ENCODE results near the gene RAB19. TPM values are rescaled to one million over a fixed set of nuclear protein-coding genes. Genes with fewer than 3 reads are reported as not detected.

Gene RAB19
- total RNA-seq, 1 experiment from 2014 or later, result not detected

DNA sequence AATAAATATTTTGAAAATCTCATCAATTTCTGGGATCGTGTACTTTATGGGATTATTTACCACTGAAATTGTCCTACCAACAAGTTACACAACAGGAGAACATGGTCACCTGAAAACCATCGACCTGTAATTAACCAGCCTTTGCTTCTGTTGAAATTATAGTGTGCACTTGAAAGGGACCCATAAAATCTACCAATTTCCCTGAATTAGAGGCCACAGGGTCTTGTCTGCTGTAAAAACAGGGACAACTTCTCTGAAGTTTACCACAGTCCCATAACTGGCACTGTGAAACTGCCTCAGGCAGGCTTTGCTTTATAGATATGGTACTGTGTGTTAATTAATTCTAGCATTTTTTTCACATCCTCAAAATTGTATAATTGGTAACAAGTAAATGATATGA lies 37.7 kb downstream of the RAB19 start:
- ChIA-PET POLR2A (ENCODE audit: low non-redundant PET) (no interaction called here), CTCF (no interaction called here)
- no peak for TF ChIP-seq EZH2 (IDR thresholded peaks at IDR 0.05; ENCODE audit: borderline replicate concordance, low read depth, low read length, poor library complexity, severe bottlenecking)
- TF ChIP-seq, protein P1, sequence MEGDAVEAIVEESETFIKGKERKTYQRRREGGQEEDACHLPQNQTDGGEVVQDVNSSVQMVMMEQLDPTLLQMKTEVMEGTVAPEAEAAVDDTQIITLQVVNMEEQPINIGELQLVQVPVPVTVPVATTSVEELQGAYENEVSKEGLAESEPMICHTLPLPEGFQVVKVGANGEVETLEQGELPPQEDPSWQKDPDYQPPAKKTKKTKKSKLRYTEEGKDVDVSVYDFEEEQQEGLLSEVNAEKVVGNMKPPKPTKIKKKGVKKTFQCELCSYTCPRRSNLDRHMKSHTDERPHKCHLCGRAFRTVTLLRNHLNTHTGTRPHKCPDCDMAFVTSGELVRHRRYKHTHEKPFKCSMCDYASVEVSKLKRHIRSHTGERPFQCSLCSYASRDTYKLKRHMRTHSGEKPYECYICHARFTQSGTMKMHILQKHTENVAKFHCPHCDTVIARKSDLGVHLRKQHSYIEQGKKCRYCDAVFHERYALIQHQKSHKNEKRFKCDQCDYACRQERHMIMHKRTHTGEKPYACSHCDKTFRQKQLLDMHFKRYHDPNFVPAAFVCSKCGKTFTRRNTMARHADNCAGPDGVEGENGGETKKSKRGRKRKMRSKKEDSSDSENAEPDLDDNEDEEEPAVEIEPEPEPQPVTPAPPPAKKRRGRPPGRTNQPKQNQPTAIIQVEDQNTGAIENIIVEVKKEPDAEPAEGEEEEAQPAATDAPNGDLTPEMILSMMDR (conservative IDR thresholded peaks at IDR 0.05; ENCODE audit: low read depth, low read length), result no peak
- H3K4me3 ChIP-seq (ENCODE audit: low read depth, low read length, poor library complexity, severe bottlenecking), result no peak overlapping the region
- intact Hi-C loops (cut with micrococcal nuclease; ENCODE audit: unreplicated experiment), result no loop called here
- no peak for DNase-seq (ENCODE audit: low spot score)
- no peaks in the 10 kb centered on the region for H3K9me3 ChIP-seq (ENCODE audit: low read depth, low read length, poor library complexity, severe bottlenecking)
- H3K27me3 ChIP-seq (replicated peaks; ENCODE audit: insufficient read depth, low read depth, low read length, poor library complexity), result no peaks in the 10 kb centered on the region
- H3K4me1 ChIP-seq (ENCODE audit: insufficient read depth, low read length, poor library complexity, severe bottlenecking), result no peaks in the 10 kb centered on the region
- no peaks in the 10 kb centered on the region for H3K36me3 ChIP-seq (ENCODE audit: insufficient read depth, low read length, poor library complexity, severe bottlenecking)
- no TSS peak for BruUV-seq (replicated peaks)
- no peak overlapping the region for H3K27ac ChIP-seq (ENCODE audit: low read depth, low read length, poor library complexity, severe bottlenecking)

DNA sequence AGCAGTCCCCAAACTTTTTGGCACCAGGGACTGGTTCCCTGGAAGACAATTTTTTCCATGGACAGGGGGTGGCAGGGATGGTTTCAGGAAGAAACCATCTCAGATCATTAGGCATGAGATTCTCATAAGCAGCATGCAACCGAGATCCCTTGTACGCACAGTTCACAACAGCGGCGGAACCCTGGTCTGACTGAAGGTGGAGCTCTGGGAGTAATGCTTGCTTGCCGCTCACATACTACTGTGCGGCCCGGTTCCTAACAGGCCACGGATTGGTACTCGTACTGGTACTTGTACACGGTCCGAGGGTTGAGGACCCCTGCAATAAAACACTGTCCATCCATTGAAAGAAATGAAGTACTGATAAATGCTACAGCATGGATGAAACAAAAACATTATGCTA lies 42.6 kb downstream of the RAB19 start:
- Histone ChIP-seq H3K36me3 (ENCODE audit: insufficient read depth, low read length, poor library complexity, severe bottlenecking) (no peaks in the 10 kb centered on the region), H3K4me1 (ENCODE audit: insufficient read depth, low read length, poor library complexity, severe bottlenecking) (no peaks in the 10 kb centered on the region), H3K27me3 (replicated peaks; ENCODE audit: insufficient read depth, low read depth, low read length, poor library complexity) (no peaks in the 10 kb centered on the region), H3K9me3 (ENCODE audit: low read depth, low read length, poor library complexity, severe bottlenecking) (no peaks in the 10 kb centered on the region), H3K4me3 (ENCODE audit: low read depth, low read length, poor library complexity, severe bottlenecking) (no peak overlapping the region), H3K27ac (ENCODE audit: low read depth, low read length, poor library complexity, severe bottlenecking) (no peak overlapping the region)
- no peak for DNase-seq (ENCODE audit: low spot score)
- ChIA-PET POLR2A (ENCODE audit: low non-redundant PET) (no interaction called here), CTCF (no interaction called here)
- TF ChIP-seq, protein P1 (conservative IDR thresholded peaks at IDR 0.05; ENCODE audit: low read depth, low read length), result no peak
- no peak for TF ChIP-seq EZH2 (IDR thresholded peaks at IDR 0.05; ENCODE audit: borderline replicate concordance, low read depth, low read length, poor library complexity, severe bottlenecking)
- no TSS peak for BruUV-seq (replicated peaks)
- intact Hi-C loops (cut with micrococcal nuclease; ENCODE audit: unreplicated experiment), result no loop called here

DNA sequence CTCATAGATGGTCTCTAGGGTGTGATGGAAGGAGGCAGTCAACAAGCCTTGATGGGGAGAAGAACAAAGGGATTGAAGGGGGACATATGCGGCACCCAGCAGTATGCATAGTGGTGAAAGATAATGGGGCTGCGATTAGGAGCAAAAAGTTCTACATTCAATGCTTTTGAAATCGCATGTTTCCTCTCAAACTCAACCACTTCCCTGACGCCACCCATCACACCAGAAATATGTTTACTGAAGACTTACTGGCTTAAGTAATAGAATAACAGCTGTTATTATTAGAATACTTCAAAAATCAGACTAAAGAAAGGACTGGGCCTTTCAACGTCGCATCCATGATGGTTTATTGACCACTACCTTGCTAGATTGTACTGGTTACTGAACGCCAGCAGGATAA lies 44.0 kb downstream of the RAB19 start:
- Histone ChIP-seq H3K27ac (ENCODE audit: low read depth, low read length, poor library complexity, severe bottlenecking) (no peak overlapping the region), H3K9me3 (ENCODE audit: low read depth, low read length, poor library complexity, severe bottlenecking) (no peaks in the 10 kb centered on the region), H3K4me1 (ENCODE audit: insufficient read depth, low read length, poor library complexity, severe bottlenecking) (no peaks in the 10 kb centered on the region), H3K36me3 (ENCODE audit: insufficient read depth, low read length, poor library complexity, severe bottlenecking) (no peaks in the 10 kb centered on the region), H3K27me3 (replicated peaks; ENCODE audit: insufficient read depth, low read depth, low read length, poor library complexity) (no peaks in the 10 kb centered on the region), H3K4me3 (ENCODE audit: low read depth, low read length, poor library complexity, severe bottlenecking) (no peak overlapping the region)
- intact Hi-C loops (cut with micrococcal nuclease; ENCODE audit: unreplicated experiment), result no loop called here
- DNase-seq (ENCODE audit: low spot score), result no peak
- no TSS peak for BruUV-seq (replicated peaks)
- TF ChIP-seq EZH2 (IDR thresholded peaks at IDR 0.05; ENCODE audit: borderline replicate concordance, low read depth, low read length, poor library complexity, severe bottlenecking), result no peak
- TF ChIP-seq, protein P1 (conservative IDR thresholded peaks at IDR 0.05; ENCODE audit: low read depth, low read length), result no peak
- ChIA-PET CTCF (no interaction called here), POLR2A (ENCODE audit: low non-redundant PET) (no interaction called here)
